Measurements from ENCODE around the gene CDC20B.

DNA sequence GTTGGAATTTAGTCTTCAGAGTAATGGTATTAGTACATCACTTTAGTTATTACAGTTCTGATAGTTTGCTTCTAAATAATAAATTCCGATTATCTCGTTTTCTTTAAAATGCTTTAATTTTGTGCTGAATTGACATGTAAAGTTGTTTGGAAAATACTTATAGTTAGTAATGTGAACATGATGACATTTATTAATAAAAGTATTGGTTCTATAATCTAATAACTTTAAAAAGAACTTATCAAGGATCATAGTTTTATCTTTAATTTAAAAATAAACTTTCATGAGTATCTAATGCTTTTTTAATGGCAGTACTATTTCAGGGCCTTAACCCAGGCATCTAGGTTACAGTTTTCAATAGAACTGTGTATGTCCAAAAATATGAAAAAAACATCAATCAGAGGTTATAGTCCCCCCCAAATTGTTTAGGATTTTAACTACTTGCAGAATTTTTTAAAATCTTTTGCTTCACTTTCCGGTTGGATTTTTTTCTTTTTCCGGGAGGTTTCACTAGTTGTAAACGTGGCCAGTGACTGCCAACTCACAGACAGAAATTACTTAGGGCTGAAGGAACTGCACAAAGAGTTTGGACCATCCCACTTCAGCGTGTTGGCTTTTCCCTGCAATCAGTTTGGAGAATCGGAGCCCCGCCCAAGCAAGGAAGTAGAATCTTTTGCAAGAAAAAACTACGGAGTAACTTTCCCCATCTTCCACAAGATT, 12.3 kb downstream of the CDC20B start:
- TF ChIP-seq SUZ12 (IDR thresholded peaks at IDR 0.05; ENCODE audit: extremely low read depth, insufficient read depth, insufficient read length) (no peak), YY1 (IDR thresholded peaks at IDR 0.05; ENCODE audit: insufficient read depth, insufficient read length) (no peak)
